C1 segment of cervical spinal cord (tissue), 14 donors: ENCODE measurements around the gene FUZ.

ENCODE experiments used
- DNase-seq, 14 donors: peaks; one replicate each; lab custom pipeline; 2025; lab: John Stamatoyannopoulos, UW

Gene FUZ

GRCh38 chr19:49758292-49758691 is 54.8 kb downstream of the FUZ start:
- no peak for DNase-seq
